Stomach (tissue), 4 donors: ENCODE measurements around the gene PDF.

Source experiments
- CTCF ChIP-seq, 7 experiments: fragments of 450-650 bp in 4 of 7; fragments of 200-600 bp in 3 of 7; sonication (generic) in 3 of 7; IDR thresholded peaks; one replicate each; pipeline ENCODE4 v1.5.1; 2016 to 2019; ENCODE audit warnings: antibody characterized with exemption in 7 of 7, control low read depth in 2 of 7, mild to moderate bottlenecking in 1 of 7
- EP300 ChIP-seq: sonication (generic); formaldehyde crosslinking; IDR thresholded peaks from one replicate; pipeline ENCODE4 v1.6.1; 2017; ENCODE audit warnings: antibody characterized with exemption

GRCh38 chr16:69285240-69285639 lies 45.1 kb downstream of the PDF start:
- TF ChIP-seq EP300 (no peak), CTCF (IDR thresholded peaks at IDR 0.05) (no peak)
